Right lobe of liver (tissue), 6 donors: ENCODE data around the gene NPY2R. TPM values are rescaled to one million over a fixed set of nuclear protein-coding genes. Genes with fewer than 3 reads are reported as not detected.

Experiments used
- ATAC-seq, 4 donors: fragments of 200-7000 bp; cut with Tn5 transposase; one replicate each; pipeline ENCODE4 v1.9.1; 2020; ENCODE audit warnings: mild to moderate bottlenecking in 4 of 4, moderate library complexity in 4 of 4
- DNase-seq, 3 donors: peaks; one replicate each; pipeline ENCODE4 v3.0.0-alpha.2; 2020
- H3K27ac ChIP-seq, 3 donors: fragments of 200-600 bp; one replicate each; pipeline ENCODE4 v1.8.0; 2022
- H3K27me3 ChIP-seq, 2 donors: fragments of 200-600 bp; one replicate each; pipeline ENCODE4 v1.8.0; 2022
- H3K36me3 ChIP-seq, 4 donors: fragments of 200-600 bp; sonication (generic) in 1 of 4; one replicate each; pipeline versions ENCODE4 v1.5.1 to v1.8.0; 2017 to 2022; ENCODE audit warnings: control low read depth in 1 of 4
- H3K4me1 ChIP-seq, 4 donors: fragments of 200-600 bp; sonication (generic) in 1 of 4; one replicate each; pipeline versions ENCODE4 v1.5.1 to v1.8.0; 2017 to 2022; ENCODE audit warnings: control low read depth in 1 of 4
- H3K4me3 ChIP-seq, 3 donors: fragments of 200-600 bp; one replicate each; pipeline ENCODE4 v1.8.0; 2022
- H3K9me3 ChIP-seq, 4 donors: fragments of 200-600 bp; sonication (generic) in 1 of 4; one replicate each; pipeline versions ENCODE4 v1.5.1 to v1.8.0; 2017 to 2022; ENCODE audit warnings: control low read depth in 1 of 4
- CTCF ChIP-seq, 4 donors: fragments of 200-600 bp in 3 of 4; fragments of 450-650 bp in 1 of 4; IDR thresholded peaks; one replicate each; pipeline versions ENCODE4 v1.5.1 to v1.8.0; 2016 to 2022; ENCODE audit warnings: antibody characterized with exemption in 4 of 4, mild to moderate bottlenecking in 2 of 4
- POLR2A ChIP-seq: fragments of 450-650 bp; IDR thresholded peaks from one replicate; pipeline ENCODE4 v1.6.1; 2017; ENCODE audit warnings: antibody characterized with exemption, mild to moderate bottlenecking
- WGBS: methylation state at CpG from one replicate; pipeline ENCODE4 v1.1.6; 2018; ENCODE audit warnings: low coverage, low lambda C conversion rate; ENCODE audit not compliant: insufficient coverage; ENCODE audit errors: missing lambda C conversion rate; 5-methylcytosine and 5-hydroxymethylcytosine counted together
- intact Hi-C, 2 donors: fragments of 100-400 bp; cut with DNase I; formaldehyde crosslinking; loops; one replicate each; pipeline versions ENCODE4 v1.11.2 to v1.14.1; 2022
- long read RNA-seq: library from polyadenylated mRNA; unstranded; transcript quantifications from one replicate; pipeline ENCODE4 v2.0.0, GENCODE V29; 2019
- total RNA-seq, 6 experiments: library from RNA; depleted of rRNA in 2 of 6; stranded (reverse); fragments of >200 nt in 2 of 6; fragmentation: NEBNext Ultra II Directional in 3 of 6; extraction: Animal tissue kit (Norgen Biotek cat#: 25700) in 3 of 6; gene quantifications; one replicate each; pipeline versions ENCODE4 v1.1.0 to v1.2.4, GENCODE V29; 2016 to 2023
- donor health status: DM: no; HTN: yes; CAD: no.
- donor health status: DM: no; HTN: no; CAD: no.
- donor health status: DM: no; HTN: no; CAD: no.
- donor health status: DM: no; HTN: yes; CAD: no.
- donor health status: DM: no; HTN: yes; CAD: no.

NPY2R gene
- not detected for total RNA-seq
- long read RNA-seq = 0 reads

- Histone ChIP-seq H3K27me3 (peaks cover 0 to 19% of the 10 kb centered on the region in 2 donors), H3K4me1 (peaks cover 0 to 14% (median 0%) of the 10 kb centered on the region in 4 donors), H3K27ac (no peak within 1 kb of the TSS), H3K9me3 (no peaks in the 10 kb centered on the region), H3K4me3 (no peak within 1 kb of the TSS), H3K36me3 (no peaks in the 10 kb centered on the region)
- WGBS = 4% methylated on average over 18 of the region's 55 CpGs
- intact Hi-C loops = no loop called here
- no peak for DNase-seq
- no peak for TF ChIP-seq POLR2A
- peak in 3 of 4 donors; percentile 10 to 35 (median 23) for ATAC-seq
Observed at GRCh38 chr4:155208258-155209054, at the start of gene NPY2R. Gene NPY2R, plus strand, starts transcription at chr4:155208636. Its CDS starts 5,304 bp downstream, at chr4:155213940.

GRCh38 chr4:155161357-155161756, 47.1 kb upstream of the NPY2R start:
- no peak overlapping the region for H3K4me3 ChIP-seq
- whole genome bisulfite sequencing = 81% methylated on average over 3 of the region's 3 CpGs
- no peaks in the 10 kb centered on the region for H3K9me3 ChIP-seq
- ATAC-seq (no peak), DNase-seq (no peak)
- H3K36me3 ChIP-seq = no peaks in the 10 kb centered on the region
- H3K27ac ChIP-seq = no peak overlapping the region
- H3K27me3 ChIP-seq = no peaks in the 10 kb centered on the region
- H3K4me1 ChIP-seq = no peaks in the 10 kb centered on the region
- intact Hi-C loops = no loop called here
- TF ChIP-seq CTCF (IDR thresholded peaks at IDR 0.05) = no peak
- no peak for TF ChIP-seq POLR2A

- H3K27ac ChIP-seq = no peak overlapping the region
- H3K36me3 ChIP-seq = no peaks in the 10 kb centered on the region
- H3K9me3 ChIP-seq = no peaks in the 10 kb centered on the region
- 50% methylated on average over 2 of the region's 2 CpGs for WGBS
- TF ChIP-seq POLR2A = no peak
- TF ChIP-seq CTCF (IDR thresholded peaks at IDR 0.05) = no peak
- no peaks in the 10 kb centered on the region for H3K27me3 ChIP-seq
- H3K4me3 ChIP-seq = no peak overlapping the region
- DNase-seq (no peak), ATAC-seq (no peak)
- H3K4me1 ChIP-seq = no peaks in the 10 kb centered on the region
- intact Hi-C loops = no loop called here
Observed at GRCh38 chr4:155164718-155165117, 43.7 kb upstream of the NPY2R start.

GRCh38 chr4:155170569-155170968, 37.9 kb upstream of the NPY2R start:
- Histone ChIP-seq H3K27me3 (peaks cover 0 to 3% of the 10 kb centered on the region in 2 donors), H3K4me3 (no peak overlapping the region), H3K36me3 (no peaks in the 10 kb centered on the region), H3K9me3 (no peaks in the 10 kb centered on the region), H3K27ac (no peak overlapping the region), H3K4me1 (no peaks in the 10 kb centered on the region)
- TF ChIP-seq CTCF (IDR thresholded peaks at IDR 0.05) (peak in 1 of 4 donors; percentile 21), POLR2A (no peak)
- intact Hi-C loops = no loop called here
- WGBS = 46% methylated on average over 4 of the region's 4 CpGs
- ATAC-seq = peak; percentile 39 to 67 (median 54)
- DNase-seq = no peak

- no peaks in the 10 kb centered on the region for H3K9me3 ChIP-seq
- WGBS = 42% methylated on average over 4 of the region's 4 CpGs
- no peak for ATAC-seq
- no peaks in the 10 kb centered on the region for H3K36me3 ChIP-seq
- H3K4me1 ChIP-seq = no peaks in the 10 kb centered on the region
- no peak overlapping the region for H3K4me3 ChIP-seq
- no peak for DNase-seq
- H3K27me3 ChIP-seq = peaks cover 0 to 3% of the 10 kb centered on the region in 2 donors
- no peak overlapping the region for H3K27ac ChIP-seq
- intact Hi-C loops = no loop called here
- TF ChIP-seq CTCF (IDR thresholded peaks at IDR 0.05) (no peak), POLR2A (no peak)
Observed at GRCh38 chr4:155173371-155173770, 35.1 kb upstream of the NPY2R start.
